Esophagus muscularis mucosa (tissue), 4 donors: Measurements from ENCODE around the gene CELF3. TPM values are rescaled to one million over a fixed set of nuclear protein-coding genes. Genes with fewer than 3 reads are reported as not detected.

Experiments
- DNase-seq: peaks from one replicate; pipeline ENCODE4 v3.0.0-alpha.2; 2017; ENCODE audit errors: extremely low spot score
- H3K27ac ChIP-seq, 4 donors: fragments of 200-600 bp; sonication (generic); replicated peaks in 1 of 4; 1 replicate in 3 of 4; 2 replicates in 1 of 4; pipeline ENCODE4 v1.5.1; 2016 to 2019; ENCODE audit warnings: mild to moderate bottlenecking in 1 of 4
- H3K27me3 ChIP-seq, 4 donors: fragments of 200-600 bp; sonication (generic); one replicate each; pipeline versions ENCODE4 v1.5.1 to v1.6.0; 2016 to 2019
- H3K36me3 ChIP-seq, 4 donors: fragments of 200-600 bp; sonication (generic); one replicate each; pipeline ENCODE4 v1.5.1; 2016 to 2019
- H3K4me1 ChIP-seq, 4 donors: fragments of 200-600 bp; sonication (generic); one replicate each; pipeline ENCODE4 v1.5.1; 2016 to 2019
- H3K4me3 ChIP-seq, 4 donors: fragments of 200-600 bp; sonication (generic); 1 replicate in 2 of 4; 2 replicates in 2 of 4; pipeline ENCODE4 v1.5.1; 2016 to 2019; ENCODE audit warnings: mild to moderate bottlenecking in 4 of 4, moderate library complexity in 1 of 4
- H3K9me3 ChIP-seq, 4 donors: fragments of 200-600 bp; sonication (generic); 1 replicate in 3 of 4; 2 replicates in 1 of 4; pipeline ENCODE4 v1.5.1; 2016 to 2019
- CTCF ChIP-seq, 3 experiments: fragments of 200-600 bp in 2 of 3; fragments of 450-650 bp in 1 of 3; sonication (generic) in 2 of 3; IDR thresholded peaks; one replicate each; pipeline ENCODE4 v1.5.1; 2017 to 2019; ENCODE audit warnings: antibody characterized with exemption in 3 of 3, mild to moderate bottlenecking in 2 of 3, moderate library complexity in 1 of 3
- EP300 ChIP-seq: sonication (generic); formaldehyde crosslinking; IDR thresholded peaks from one replicate; pipeline ENCODE4 v1.6.1; 2017; ENCODE audit warnings: antibody characterized with exemption
- POLR2A ChIP-seq: fragments of 450-650 bp; IDR thresholded peaks from one replicate; pipeline ENCODE4 v1.6.1; 2017; ENCODE audit warnings: antibody characterized with exemption, moderate library complexity, mild to moderate bottlenecking, low read depth
- POLR2AphosphoS5 ChIP-seq, 2 donors: sonication (generic); formaldehyde crosslinking; IDR thresholded peaks; one replicate each; pipeline ENCODE4 v1.6.1; 2017; ENCODE audit warnings: antibody characterized with exemption in 2 of 2
- WGBS: methylation state at CpG from one replicate; pipeline ENCODE4 v1.1.5; 2018; 5-methylcytosine and 5-hydroxymethylcytosine counted together
- intact Hi-C: fragments of 100-400 bp; cut with DNase I; formaldehyde crosslinking; loops from one replicate; pipeline ENCODE4 v1.15.1; 2023
- total RNA-seq, 4 donors: library from RNA; depleted of rRNA; stranded (reverse); fragments of >200 nt; gene quantifications; one replicate each; pipeline versions ENCODE4 v1.1.0 to v1.2.1, GENCODE V29; 2016

Gene CELF3
- total RNA-seq, result 1 to 10 TPM in 1 of 4 donors, under 1 TPM in 3; 0.23 to 1.0 (median 0.58) TPM

GRCh38 chr1:151716771-151717631, at the start of gene CELF3:
Gene CELF3 (minus strand): TSS chr1:151716803. CDS start chr1:151716020, 783 bp downstream.
- Histone ChIP-seq H3K27me3 (peaks cover 0 to 29% (median 4%) of the 10 kb centered on the region in 4 donors), H3K9me3 (no peaks in the 10 kb centered on the region), H3K4me3 (peak within 1 kb of the TSS in 1 of 4 donors; percentile 0), H3K4me1 (peaks cover 40 to 53% (median 48%) of the 10 kb centered on the region in 4 donors), H3K27ac (no peak within 1 kb of the TSS), H3K36me3 (no peaks in the 10 kb centered on the region)
- TF ChIP-seq POLR2AphosphoS5 (IDR thresholded peaks at IDR 0.05) (no peak), CTCF (IDR thresholded peaks at IDR 0.05) (no peak), POLR2A (no peak), EP300 (no peak)
- no peak for DNase-seq
- 5% methylated on average over 27 of the region's 27 CpGs for WGBS
- intact Hi-C loops, result no loop called here

GRCh38 chr1:151763990-151764389, 47.4 kb upstream of the CELF3 start:
- no peak for TF ChIP-seq POLR2A
- no peak for TF ChIP-seq EP300
- TF ChIP-seq CTCF (IDR thresholded peaks at IDR 0.05), result no peak
- no peak for TF ChIP-seq POLR2AphosphoS5 (IDR thresholded peaks at IDR 0.05)
- WGBS, result 59% methylated on average over 10 of the region's 10 CpGs
- H3K36me3 ChIP-seq, result peaks cover 25 to 33% (median 29%) of the 10 kb centered on the region in 4 donors
- no peaks in the 10 kb centered on the region for H3K27me3 ChIP-seq
- intact Hi-C loops, result loop anchor here (2.0 to 10.0 kb wide), 2 partner anchors 27 to 71 kb away; partner anchors contain the start of genes C2CD4D, RORC and TDRKH
- no peak for DNase-seq
- peak overlapping the region; percentile 85 to 94 (median 90) for H3K27ac ChIP-seq
- peak overlapping the region; percentile 72 to 95 (median 86) for H3K4me3 ChIP-seq
- no peaks in the 10 kb centered on the region for H3K9me3 ChIP-seq
- H3K4me1 ChIP-seq, result peaks cover 9 to 20% (median 15%) of the 10 kb centered on the region in 4 donors

GRCh38 chr1:151762941-151763921, 46.6 kb upstream of the CELF3 start, which contains the start of gene MRPL9:
Gene MRPL9 (minus strand): TSS chr1:151763496. CDS start chr1:151763479, 17 bp downstream.
- H3K36me3 ChIP-seq, result peaks cover 32 to 41% (median 36%) of the 10 kb centered on the region in 4 donors
- H3K27me3 ChIP-seq, result no peaks in the 10 kb centered on the region
- 0% methylated on average over 11 of the region's 68 CpGs for WGBS
- H3K4me3 ChIP-seq, result peak within 1 kb of the TSS; percentile 72 to 95 (median 86)
- intact Hi-C loops, result loop anchor here (10.0 kb wide), 1 partner anchor 72 kb away; the partner anchor contains the start of genes C2CD4D and RORC
- peak; percentile 95 for DNase-seq
- peak within 1 kb of the TSS; percentile 85 to 94 (median 90) for H3K27ac ChIP-seq
- H3K9me3 ChIP-seq, result no peaks in the 10 kb centered on the region
- TF ChIP-seq CTCF (IDR thresholded peaks at IDR 0.05) (no peak), POLR2AphosphoS5 (IDR thresholded peaks at IDR 0.05) (peak; percentile 63 to 75)
- peaks cover 9 to 20% (median 15%) of the 10 kb centered on the region in 4 donors for H3K4me1 ChIP-seq

GRCh38 chr1:151760597-151761385, 44.2 kb upstream of the CELF3 start:
- Histone ChIP-seq H3K4me1 (peaks cover 9 to 20% (median 15%) of the 10 kb centered on the region in 4 donors), H3K27me3 (no peaks in the 10 kb centered on the region), H3K36me3 (peaks cover 33 to 55% (median 49%) of the 10 kb centered on the region in 4 donors), H3K4me3 (no peak overlapping the region), H3K9me3 (no peaks in the 10 kb centered on the region), H3K27ac (no peak overlapping the region)
- WGBS, result 90% methylated on average over 7 of the region's 7 CpGs
- intact Hi-C loops, result loop anchor here (10.0 kb wide), 1 partner anchor 74 kb away; the partner anchor contains the start of genes C2CD4D and RORC
- DNase-seq, result no peak
- TF ChIP-seq EP300 (no peak), CTCF (IDR thresholded peaks at IDR 0.05) (no peak), POLR2AphosphoS5 (IDR thresholded peaks at IDR 0.05) (no peak), POLR2A (no peak)
